ENCODE results near the gene DCLK1. TPM values are rescaled to one million over a fixed set of nuclear protein-coding genes. Genes with fewer than 3 reads are reported as not detected.

DCLK1 gene
- total RNA-seq, 1 experiment from 2014 or later: not detected

DNA sequence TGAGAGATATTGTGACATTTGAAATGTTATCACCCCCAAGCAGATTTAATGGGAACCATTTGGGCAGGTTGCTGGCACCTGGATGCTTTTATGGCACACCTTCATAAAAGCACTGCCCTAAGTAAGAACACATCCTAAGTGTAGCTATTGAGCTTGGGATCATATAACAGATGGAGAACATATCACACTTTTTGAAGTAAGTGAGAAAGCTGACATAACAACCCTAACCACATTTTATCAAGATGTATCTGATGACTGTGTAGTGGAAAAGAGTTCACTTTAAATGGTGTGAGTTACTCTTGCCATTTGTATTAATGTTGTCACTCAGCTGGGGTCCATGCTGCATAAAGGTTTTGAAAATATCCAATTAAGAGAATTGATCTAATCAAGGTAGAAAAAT, 287.9 kb downstream of the DCLK1 start:
- Histone ChIP-seq H3K27me3 (replicated peaks; ENCODE audit: control insufficient read depth, insufficient read depth, low read length) (no peaks in the 10 kb centered on the region), H3K4me3 (ENCODE audit: low read depth, low read length) (no peak overlapping the region), H3K4me1 (no peaks in the 10 kb centered on the region), H3K9me3 (no peaks in the 10 kb centered on the region), H3K36me3 (ENCODE audit: control insufficient read depth, insufficient read depth, low read length) (no peaks in the 10 kb centered on the region)
- Mint-ChIP-seq H3K27me3 (ENCODE audit: insufficient read depth, unreplicated experiment) (peaks cover 7% of the 10 kb centered on the region), H3K4me1 (ENCODE audit: low read depth, unreplicated experiment) (no peaks in the 10 kb centered on the region), H3K36me3 (ENCODE audit: insufficient read depth, unreplicated experiment) (no peaks in the 10 kb centered on the region), H3K4me3 (ENCODE audit: unreplicated experiment) (no peak overlapping the region), H3K27ac (ENCODE audit: unreplicated experiment) (no peak overlapping the region), H3K9me3 (ENCODE audit: unreplicated experiment) (no peaks in the 10 kb centered on the region)
- ChIA-PET CTCF (no interaction called here), POLR2A (no interaction called here)
- intact Hi-C loops (cut with micrococcal nuclease; ENCODE audit: unreplicated experiment): no loop called here
- BruUV-seq (replicated peaks): no TSS peak
- TF ChIP-seq, protein P1, sequence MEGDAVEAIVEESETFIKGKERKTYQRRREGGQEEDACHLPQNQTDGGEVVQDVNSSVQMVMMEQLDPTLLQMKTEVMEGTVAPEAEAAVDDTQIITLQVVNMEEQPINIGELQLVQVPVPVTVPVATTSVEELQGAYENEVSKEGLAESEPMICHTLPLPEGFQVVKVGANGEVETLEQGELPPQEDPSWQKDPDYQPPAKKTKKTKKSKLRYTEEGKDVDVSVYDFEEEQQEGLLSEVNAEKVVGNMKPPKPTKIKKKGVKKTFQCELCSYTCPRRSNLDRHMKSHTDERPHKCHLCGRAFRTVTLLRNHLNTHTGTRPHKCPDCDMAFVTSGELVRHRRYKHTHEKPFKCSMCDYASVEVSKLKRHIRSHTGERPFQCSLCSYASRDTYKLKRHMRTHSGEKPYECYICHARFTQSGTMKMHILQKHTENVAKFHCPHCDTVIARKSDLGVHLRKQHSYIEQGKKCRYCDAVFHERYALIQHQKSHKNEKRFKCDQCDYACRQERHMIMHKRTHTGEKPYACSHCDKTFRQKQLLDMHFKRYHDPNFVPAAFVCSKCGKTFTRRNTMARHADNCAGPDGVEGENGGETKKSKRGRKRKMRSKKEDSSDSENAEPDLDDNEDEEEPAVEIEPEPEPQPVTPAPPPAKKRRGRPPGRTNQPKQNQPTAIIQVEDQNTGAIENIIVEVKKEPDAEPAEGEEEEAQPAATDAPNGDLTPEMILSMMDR (IDR thresholded peaks at IDR 0.05; ENCODE audit: insufficient read depth in 1 of 2, low read depth in 1 of 2, low read length in 1 of 2, severe bottlenecking in 1 of 2, unreplicated experiment in 1 of 2): no peak
- DNase-seq: no peak

DNA sequence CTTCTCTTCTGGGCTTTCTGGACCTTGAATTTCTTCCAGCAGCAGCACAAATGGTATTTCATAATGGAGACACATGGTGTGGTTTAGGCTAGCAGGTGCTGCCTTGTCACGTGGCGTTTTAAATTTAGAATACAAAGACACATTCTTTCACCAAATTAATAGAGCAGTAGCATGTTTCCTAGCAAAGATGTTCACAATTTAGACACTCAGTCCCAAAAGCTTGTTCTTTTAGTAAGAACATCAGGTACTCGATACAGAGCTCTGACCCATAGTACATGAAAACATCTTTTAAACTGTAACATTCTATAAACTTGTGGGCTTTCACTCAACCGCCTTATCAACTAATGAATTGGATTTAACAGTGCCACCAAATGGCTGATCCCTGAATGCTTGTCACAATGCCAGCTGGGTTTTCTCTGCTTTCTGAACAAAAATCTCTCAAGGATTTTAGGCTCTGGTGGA, 290.1 kb downstream of the DCLK1 start:
- Histone ChIP-seq H3K9me3 (no peaks in the 10 kb centered on the region), H3K4me3 (ENCODE audit: low read depth, low read length) (no peak overlapping the region), H3K27me3 (replicated peaks; ENCODE audit: control insufficient read depth, insufficient read depth, low read length) (no peaks in the 10 kb centered on the region), H3K36me3 (ENCODE audit: control insufficient read depth, insufficient read depth, low read length) (no peaks in the 10 kb centered on the region), H3K4me1 (no peaks in the 10 kb centered on the region)
- Mint-ChIP-seq H3K4me1 (ENCODE audit: low read depth, unreplicated experiment) (no peaks in the 10 kb centered on the region), H3K4me3 (ENCODE audit: unreplicated experiment) (no peak overlapping the region), H3K27ac (ENCODE audit: unreplicated experiment) (no peak overlapping the region), H3K9me3 (ENCODE audit: unreplicated experiment) (no peaks in the 10 kb centered on the region), H3K27me3 (ENCODE audit: insufficient read depth, unreplicated experiment) (peaks cover 7% of the 10 kb centered on the region), H3K36me3 (ENCODE audit: insufficient read depth, unreplicated experiment) (no peaks in the 10 kb centered on the region)
- no peak for DNase-seq
- intact Hi-C loops (cut with micrococcal nuclease; ENCODE audit: unreplicated experiment): no loop called here
- ChIA-PET POLR2A (no interaction called here), CTCF (no interaction called here)
- TF ChIP-seq, protein P1 (IDR thresholded peaks at IDR 0.05; ENCODE audit: insufficient read depth in 1 of 2, low read depth in 1 of 2, low read length in 1 of 2, severe bottlenecking in 1 of 2, unreplicated experiment in 1 of 2): no peak
- no TSS peak for BruUV-seq (replicated peaks)

DNA sequence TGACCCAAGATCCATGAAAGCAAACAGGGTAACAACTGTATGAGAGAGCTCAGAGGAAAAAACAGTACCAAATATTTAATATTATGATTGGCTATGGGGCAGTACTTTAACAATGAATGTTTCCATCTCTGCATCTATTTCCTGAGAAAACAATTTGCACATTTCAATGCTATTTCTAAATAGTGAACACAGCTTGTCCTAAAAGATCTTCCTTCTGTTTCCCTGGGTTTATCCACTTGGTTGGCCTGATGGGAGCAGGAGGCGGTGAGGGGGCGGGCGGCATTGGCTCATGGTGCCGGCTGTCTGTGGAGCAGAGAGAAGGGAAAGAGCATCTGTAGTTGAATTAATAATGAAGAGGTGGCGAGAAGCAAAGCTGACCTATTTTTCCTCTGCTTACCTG, 291.4 kb downstream of the DCLK1 start:
- no peaks in the 10 kb centered on the region for H3K27me3 ChIP-seq (replicated peaks; ENCODE audit: control insufficient read depth, insufficient read depth, low read length)
- peaks cover 7% of the 10 kb centered on the region for H3K27me3 Mint-ChIP-seq (ENCODE audit: insufficient read depth, unreplicated experiment)
- no peak overlapping the region for H3K4me3 Mint-ChIP-seq (ENCODE audit: unreplicated experiment)
- BruUV-seq (replicated peaks): no TSS peak
- H3K9me3 Mint-ChIP-seq (ENCODE audit: unreplicated experiment): no peaks in the 10 kb centered on the region
- no peaks in the 10 kb centered on the region for H3K36me3 ChIP-seq (ENCODE audit: control insufficient read depth, insufficient read depth, low read length)
- H3K4me1 Mint-ChIP-seq (ENCODE audit: low read depth, unreplicated experiment): no peaks in the 10 kb centered on the region
- TF ChIP-seq, protein P1 (IDR thresholded peaks at IDR 0.05; ENCODE audit: insufficient read depth in 1 of 2, low read depth in 1 of 2, low read length in 1 of 2, severe bottlenecking in 1 of 2, unreplicated experiment in 1 of 2): no peak
- no peak overlapping the region for H3K4me3 ChIP-seq (ENCODE audit: low read depth, low read length)
- H3K27ac Mint-ChIP-seq (ENCODE audit: unreplicated experiment): no peak overlapping the region
- H3K36me3 Mint-ChIP-seq (ENCODE audit: insufficient read depth, unreplicated experiment): no peaks in the 10 kb centered on the region
- DNase-seq: no peak
- no peaks in the 10 kb centered on the region for H3K4me1 ChIP-seq
- intact Hi-C loops (cut with micrococcal nuclease; ENCODE audit: unreplicated experiment): loop anchor here (10.0 kb wide), 1 partner anchor 105 kb away; no protein-coding TSS in a partner anchor
- H3K9me3 ChIP-seq: no peaks in the 10 kb centered on the region
- CTCF ChIA-PET: no interaction called here
- POLR2A ChIA-PET: no interaction called here
